Ishikawa (cell line): ENCODE results near the gene CCDC32.

Experiments
- CEBPB ChIP-seq: IDR thresholded peaks from 2 replicates; pipeline ENCODE4 v1.6.1; 2012
- CREB1 ChIP-seq: IDR thresholded peaks from 2 replicates; pipeline ENCODE4 v1.6.1; 2012; ENCODE audit warnings: low read depth
- EGR1 ChIP-seq: IDR thresholded peaks from 2 replicates; pipeline ENCODE4 v1.6.1; 2012
- EP300 ChIP-seq: IDR thresholded peaks from 2 replicates; pipeline ENCODE4 v1.6.1; 2012; ENCODE audit warnings: borderline replicate concordance
- FOXM1 ChIP-seq: IDR thresholded peaks from 2 replicates; pipeline ENCODE4 v1.6.1; 2012; ENCODE audit warnings: low read depth, borderline replicate concordance
- MAX ChIP-seq: IDR thresholded peaks from 2 replicates; pipeline ENCODE4 v1.6.1; 2012
- NFIC ChIP-seq: IDR thresholded peaks from 2 replicates; pipeline ENCODE4 v1.6.1; 2012
- RAD21 ChIP-seq: IDR thresholded peaks from 2 replicates; pipeline ENCODE4 v1.6.1; 2012; ENCODE audit warnings: low read depth
- TAF1 ChIP-seq: IDR thresholded peaks from 2 replicates; pipeline ENCODE4 v1.6.1; 2012; ENCODE audit warnings: low read depth, mild to moderate bottlenecking
- TCF12 ChIP-seq: IDR thresholded peaks from 2 replicates; pipeline ENCODE4 v1.6.1; 2012; ENCODE audit warnings: low read depth
- TEAD4 ChIP-seq: IDR thresholded peaks from 2 replicates; pipeline ENCODE4 v1.6.1; 2012
- YY1 ChIP-seq: IDR thresholded peaks from 2 replicates; pipeline ENCODE4 v1.6.1; 2012; ENCODE audit warnings: low read depth
- ZBTB7A ChIP-seq: IDR thresholded peaks from 2 replicates; pipeline ENCODE4 v1.6.1; 2012; ENCODE audit warnings: low read depth
- TF ChIP-seq, protein P1 (sequence below): IDR thresholded peaks from 2 replicates; pipeline ENCODE4 v1.6.1; 2012
- TF ChIP-seq, protein P2 (sequence below): IDR thresholded peaks from 2 replicates; pipeline ENCODE4 v1.6.1; 2012; ENCODE audit warnings: low read depth, mild to moderate bottlenecking

The CCDC32 gene

GRCh38 chr15:40590667-40591050 is 25.8 kb upstream of the CCDC32 start:
- TF ChIP-seq ZBTB7A (no peak), NFIC (no peak), TAF1 (no peak), EP300 (no peak), RAD21 (no peak), EGR1 (no peak), TCF12 (no peak), YY1 (no peak), FOXM1 (no peak), CEBPB (no peak), CREB1 (no peak), TEAD4 (no peak)
- TF ChIP-seq, protein P1, sequence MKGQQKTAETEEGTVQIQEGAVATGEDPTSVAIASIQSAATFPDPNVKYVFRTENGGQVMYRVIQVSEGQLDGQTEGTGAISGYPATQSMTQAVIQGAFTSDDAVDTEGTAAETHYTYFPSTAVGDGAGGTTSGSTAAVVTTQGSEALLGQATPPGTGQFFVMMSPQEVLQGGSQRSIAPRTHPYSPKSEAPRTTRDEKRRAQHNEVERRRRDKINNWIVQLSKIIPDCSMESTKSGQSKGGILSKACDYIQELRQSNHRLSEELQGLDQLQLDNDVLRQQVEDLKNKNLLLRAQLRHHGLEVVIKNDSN: no peak
- TF ChIP-seq, protein P2, sequence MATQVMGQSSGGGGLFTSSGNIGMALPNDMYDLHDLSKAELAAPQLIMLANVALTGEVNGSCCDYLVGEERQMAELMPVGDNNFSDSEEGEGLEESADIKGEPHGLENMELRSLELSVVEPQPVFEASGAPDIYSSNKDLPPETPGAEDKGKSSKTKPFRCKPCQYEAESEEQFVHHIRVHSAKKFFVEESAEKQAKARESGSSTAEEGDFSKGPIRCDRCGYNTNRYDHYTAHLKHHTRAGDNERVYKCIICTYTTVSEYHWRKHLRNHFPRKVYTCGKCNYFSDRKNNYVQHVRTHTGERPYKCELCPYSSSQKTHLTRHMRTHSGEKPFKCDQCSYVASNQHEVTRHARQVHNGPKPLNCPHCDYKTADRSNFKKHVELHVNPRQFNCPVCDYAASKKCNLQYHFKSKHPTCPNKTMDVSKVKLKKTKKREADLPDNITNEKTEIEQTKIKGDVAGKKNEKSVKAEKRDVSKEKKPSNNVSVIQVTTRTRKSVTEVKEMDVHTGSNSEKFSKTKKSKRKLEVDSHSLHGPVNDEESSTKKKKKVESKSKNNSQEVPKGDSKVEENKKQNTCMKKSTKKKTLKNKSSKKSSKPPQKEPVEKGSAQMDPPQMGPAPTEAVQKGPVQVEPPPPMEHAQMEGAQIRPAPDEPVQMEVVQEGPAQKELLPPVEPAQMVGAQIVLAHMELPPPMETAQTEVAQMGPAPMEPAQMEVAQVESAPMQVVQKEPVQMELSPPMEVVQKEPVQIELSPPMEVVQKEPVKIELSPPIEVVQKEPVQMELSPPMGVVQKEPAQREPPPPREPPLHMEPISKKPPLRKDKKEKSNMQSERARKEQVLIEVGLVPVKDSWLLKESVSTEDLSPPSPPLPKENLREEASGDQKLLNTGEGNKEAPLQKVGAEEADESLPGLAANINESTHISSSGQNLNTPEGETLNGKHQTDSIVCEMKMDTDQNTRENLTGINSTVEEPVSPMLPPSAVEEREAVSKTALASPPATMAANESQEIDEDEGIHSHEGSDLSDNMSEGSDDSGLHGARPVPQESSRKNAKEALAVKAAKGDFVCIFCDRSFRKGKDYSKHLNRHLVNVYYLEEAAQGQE: no peak

DNA sequence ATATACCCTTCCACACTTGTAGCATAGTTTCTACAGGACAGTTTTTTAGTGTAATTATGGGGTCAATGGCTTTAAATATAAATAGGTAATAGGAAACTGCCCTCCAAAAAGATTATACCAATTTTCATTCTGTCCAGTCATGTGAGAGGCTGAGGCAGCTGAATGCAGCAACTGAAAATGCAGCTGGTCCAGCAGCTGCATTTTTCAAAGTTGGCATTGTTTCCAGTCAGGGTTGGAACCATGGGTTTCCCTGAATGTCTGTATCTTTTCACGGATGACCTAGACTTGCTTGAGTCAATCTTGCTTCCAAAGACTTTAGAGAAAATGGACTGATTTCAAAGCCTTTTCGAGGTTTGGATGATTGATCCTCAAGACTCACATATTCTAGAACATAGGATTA is 19.3 kb upstream of the CCDC32 start:
- TF ChIP-seq CEBPB: no peak
- no peak for TF ChIP-seq TCF12
- TF ChIP-seq, protein P1: no peak
- peak; percentile 43; the same call in 1 of the 2 replicates for TF ChIP-seq FOXM1
- TF ChIP-seq CREB1: no peak

GRCh38 chr15:40582726-40583246 is 17.9 kb upstream of the CCDC32 start:
- TF ChIP-seq ZBTB7A (no peak), TEAD4 (no peak), MAX (no peak), EGR1 (no peak), CREB1 (no peak), FOXM1 (no peak), CEBPB (no peak), EP300 (no peak), RAD21 (no peak), NFIC (no peak), YY1 (no peak), TCF12 (no peak), TAF1 (no peak)
- TF ChIP-seq, protein P2: no peak
- TF ChIP-seq, protein P1: no peak

DNA sequence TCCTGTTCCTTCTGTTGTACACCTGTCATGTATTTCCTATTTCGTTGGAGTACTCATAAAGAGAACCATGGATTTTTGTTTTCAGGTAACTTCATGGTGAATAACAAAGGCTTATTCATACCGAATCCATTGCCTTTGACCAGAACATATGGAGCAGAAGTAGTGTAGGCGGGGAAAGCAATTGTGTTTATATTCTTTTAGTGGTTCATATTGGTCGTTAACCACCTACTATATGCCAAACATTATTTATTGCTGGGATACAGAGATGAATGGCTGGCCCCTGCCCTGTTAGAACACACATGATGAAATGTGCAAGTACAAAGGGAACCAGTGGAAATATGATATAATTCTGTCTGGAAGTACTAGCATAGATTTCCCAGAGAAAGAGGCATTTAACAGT is 14.1 kb upstream of the CCDC32 start:
- TF ChIP-seq FOXM1: no peak
- TF ChIP-seq YY1: no peak
- TF ChIP-seq, protein P2: no peak
- TF ChIP-seq TCF12: no peak
- TF ChIP-seq, protein P1: no peak
- no peak for TF ChIP-seq CREB1
- no peak for TF ChIP-seq EGR1
- TF ChIP-seq NFIC: no peak
- no peak for TF ChIP-seq TEAD4
- no peak for TF ChIP-seq EP300
- no peak for TF ChIP-seq CEBPB
- TF ChIP-seq RAD21: no peak
